H9 (cell line): ENCODE results near the gene NRP1. TPM values are rescaled to one million over a fixed set of nuclear protein-coding genes. Genes with fewer than 3 reads are reported as not detected.

Experiments used
- DNase-seq: peaks from one replicate; pipeline ENCODE4 v3.0.0-alpha.2; 2017
- H2AFZ ChIP-seq: one replicate; pipeline ENCODE4 v1.6.1; 2013; ENCODE audit warnings: mild to moderate bottlenecking, low read length, control low read depth, moderate library complexity
- H2AK5ac ChIP-seq: 2 replicates; pipeline ENCODE4 v1.6.1; 2013; ENCODE audit warnings: low read length, control low read depth, mixed read lengths; ENCODE audit not compliant: insufficient read length
- H2BK120ac ChIP-seq: one replicate; pipeline ENCODE4 v1.6.1; 2013; ENCODE audit warnings: low read depth, mild to moderate bottlenecking, low read length, control low read depth, inconsistent platforms; ENCODE audit not compliant: poor library complexity, severe bottlenecking
- H2BK12ac ChIP-seq: 2 replicates; pipeline ENCODE4 v1.6.1; 2013; ENCODE audit warnings: low read length, control low read depth, mixed read lengths, low read depth; ENCODE audit not compliant: insufficient read length
- H2BK15ac ChIP-seq: 2 replicates; pipeline ENCODE4 v1.6.1; 2013; ENCODE audit warnings: low read depth, low read length, control low read depth
- H2BK20ac ChIP-seq: one replicate; pipeline ENCODE4 v1.6.1; 2013; ENCODE audit warnings: low read depth, mild to moderate bottlenecking, low read length, control low read depth, inconsistent platforms; ENCODE audit not compliant: poor library complexity, severe bottlenecking
- H2BK5ac ChIP-seq: 2 replicates; pipeline ENCODE4 v1.6.1; 2013; ENCODE audit warnings: low read length, control low read depth, mixed read lengths; ENCODE audit not compliant: insufficient read length
- H3K14ac ChIP-seq: 2 replicates; pipeline ENCODE4 v1.6.1; 2013; ENCODE audit warnings: low read length, control low read depth; ENCODE audit not compliant: insufficient read depth
- H3K18ac ChIP-seq: 2 replicates; pipeline ENCODE4 v1.6.1; 2013; ENCODE audit warnings: low read depth, mild to moderate bottlenecking, mixed read lengths, low read length, control low read depth; ENCODE audit not compliant: insufficient read length
- H3K23ac ChIP-seq: 2 replicates; pipeline ENCODE4 v1.6.1; 2013; ENCODE audit warnings: low read length, control low read depth, mixed read lengths, low read depth; ENCODE audit not compliant: insufficient read length
- H3K23me2 ChIP-seq: 2 replicates; pipeline ENCODE4 v1.6.1; 2013; ENCODE audit warnings: low read depth, mild to moderate bottlenecking, mixed read lengths, low read length, control low read depth; ENCODE audit not compliant: insufficient read length, poor library complexity, severe bottlenecking
- H3K27ac ChIP-seq: 2 replicates; pipeline ENCODE4 v1.5.1; 2013; ENCODE audit warnings: low read length, control low read depth, mixed read lengths, low read depth; ENCODE audit not compliant: insufficient read length
- H3K27me3 ChIP-seq: 2 replicates; pipeline ENCODE4 v1.6.1; 2013; ENCODE audit warnings: low read length, control low read depth, inconsistent platforms; ENCODE audit not compliant: insufficient read depth
- H3K4ac ChIP-seq: 2 replicates; pipeline ENCODE4 v1.6.1; 2013; ENCODE audit warnings: low read depth, mild to moderate bottlenecking, control low read depth, inconsistent platforms, low read length, moderate library complexity
- H3K4me1 ChIP-seq: 2 replicates; pipeline ENCODE4 v1.6.1; 2013; ENCODE audit warnings: low read length, control low read depth, inconsistent platforms; ENCODE audit not compliant: insufficient read depth
- H3K4me2 ChIP-seq: 2 replicates; pipeline ENCODE4 v1.6.1; 2013; ENCODE audit warnings: low read length, control low read depth, mixed read lengths; ENCODE audit not compliant: insufficient read length, insufficient read depth
- H3K56ac ChIP-seq: 2 replicates; pipeline ENCODE4 v1.6.1; 2013; ENCODE audit warnings: low read depth, mild to moderate bottlenecking, mixed read lengths, low read length, control low read depth; ENCODE audit not compliant: insufficient read length
- H3K79me1 ChIP-seq: 2 replicates; pipeline ENCODE4 v1.6.1; 2013; ENCODE audit warnings: low read depth, mild to moderate bottlenecking, moderate library complexity, low read length, control low read depth, inconsistent platforms; ENCODE audit not compliant: insufficient read depth, poor library complexity, severe bottlenecking
- H3K79me2 ChIP-seq: 2 replicates; pipeline ENCODE4 v1.6.1; 2013; ENCODE audit warnings: low read length, control low read depth, inconsistent platforms; ENCODE audit not compliant: insufficient read depth
- H3K9ac ChIP-seq: 2 replicates; pipeline ENCODE4 v1.6.1; 2013; ENCODE audit warnings: low read length, control low read depth, mixed read lengths; ENCODE audit not compliant: insufficient read length; ENCODE audit errors: extremely low read depth
- H3K9me3 ChIP-seq: one replicate; pipeline ENCODE4 v1.6.1; 2013; ENCODE audit warnings: low read depth, low read length, inconsistent platforms; ENCODE audit not compliant: control insufficient read depth
- H3T11ph ChIP-seq: one replicate; pipeline ENCODE4 v1.6.1; 2013; ENCODE audit warnings: mild to moderate bottlenecking, low read length, control low read depth, inconsistent platforms
- H4K20me1 ChIP-seq: one replicate; pipeline ENCODE4 v1.6.1; 2013; ENCODE audit not compliant: control insufficient read depth, insufficient read length, insufficient read depth
- H4K5ac ChIP-seq: 2 replicates; pipeline ENCODE4 v1.6.1; 2013; ENCODE audit warnings: low read depth, mild to moderate bottlenecking, mixed read lengths, low read length, control low read depth; ENCODE audit not compliant: insufficient read length
- H4K8ac ChIP-seq: replicated peaks from 2 replicates; pipeline ENCODE4 v1.6.1; 2013; ENCODE audit warnings: low read length, control low read depth, mixed read lengths, low read depth; ENCODE audit not compliant: insufficient read length
- H4K91ac ChIP-seq: 2 replicates; pipeline ENCODE4 v1.6.1; 2013; ENCODE audit warnings: low read depth, mild to moderate bottlenecking, moderate library complexity, mixed read lengths, low read length, control low read depth; ENCODE audit not compliant: insufficient read length
- H3K27ac Mint-ChIP-seq, 3 experiments: 2 replicates in 2 of 3; 3 replicates in 1 of 3; pipeline ENCODE4 v1.8.0; 2020 to 2021; ENCODE audit warnings: mixed read lengths in 3 of 3, mild to moderate bottlenecking in 1 of 3, moderate library complexity in 1 of 3
- H3K27me3 Mint-ChIP-seq: 2 replicates; pipeline ENCODE4 v1.8.0; 2021; ENCODE audit warnings: low read depth, mild to moderate bottlenecking, moderate library complexity, mixed read lengths
- H3K36me3 Mint-ChIP-seq, 3 experiments: 2 replicates in 2 of 3; 3 replicates in 1 of 3; pipeline ENCODE4 v1.8.0; 2020 to 2021; ENCODE audit warnings: low read depth in 3 of 3, mixed read lengths in 3 of 3; ENCODE audit not compliant: insufficient read depth in 1 of 3
- H3K4me1 Mint-ChIP-seq, 2 experiments: 2 replicates each; pipeline ENCODE4 v1.8.0; 2020; ENCODE audit warnings: mixed read lengths in 2 of 2
- H3K4me3 Mint-ChIP-seq, 2 experiments: 2 replicates in 1 of 2; 3 replicates in 1 of 2; pipeline ENCODE4 v1.8.0; 2020 to 2021; ENCODE audit warnings: mild to moderate bottlenecking in 2 of 2, mixed read lengths in 2 of 2, moderate library complexity in 1 of 2
- H3K9me3 Mint-ChIP-seq, 2 experiments: 2 replicates in 1 of 2; 3 replicates in 1 of 2; pipeline ENCODE4 v1.8.0; 2020; ENCODE audit warnings: mild to moderate bottlenecking in 2 of 2, mixed read lengths in 2 of 2, moderate library complexity in 1 of 2
- WGBS: extraction: QIAGEN DNeasy Blood & Tissue Kit; methylation state at CpG from one replicate; pipeline ENCODE4 v1.1.7; 2013; ENCODE audit warnings: missing lambda C conversion rate, low lambda C conversion rate, mixed read lengths; ENCODE audit not compliant: insufficient read length; ENCODE audit errors: extremely low coverage; 5-methylcytosine and 5-hydroxymethylcytosine counted together
- total RNA-seq: library from RNA; stranded (reverse); gene quantifications from 2 replicates; pipeline ENCODE4 v1.2.1, GENCODE V29; 2021
- TF ChIP-seq, protein P1 (sequence below): fragments of 200-600 bp; sonication (generic); conservative IDR thresholded peaks from 3 replicates; pipeline ENCODE4 v1.8.0; 2021; ENCODE audit warnings: antibody characterized with exemption, mild to moderate bottlenecking

NRP1 gene
- total RNA-seq, 1 experiment from 2014 or later, result 4.6 TPM

DNA sequence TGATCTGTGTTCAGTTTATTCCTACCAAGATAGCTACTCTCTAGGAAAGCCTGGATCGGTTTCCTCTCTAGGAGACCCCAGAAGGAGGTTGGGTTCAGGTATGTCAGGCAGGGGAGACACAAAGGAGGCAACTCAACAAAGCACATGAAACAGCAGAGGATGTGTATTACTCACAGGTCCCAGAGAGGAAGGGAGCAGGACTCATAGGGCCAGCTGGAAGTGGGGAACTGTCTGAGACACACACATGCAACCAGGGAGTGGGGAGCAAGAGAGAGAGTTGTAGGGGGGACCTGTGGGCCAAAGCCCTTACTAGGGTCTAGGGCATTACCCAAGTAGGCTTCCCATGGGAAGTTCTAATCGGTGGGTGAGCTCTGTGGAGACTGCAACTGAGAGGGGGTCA is 10.2 kb upstream of the NRP1 start:
- H3K4me1 ChIP-seq, result peaks cover 4% of the 10 kb centered on the region; the same call in 1 of the 2 replicates
- H2BK120ac ChIP-seq, result no peak overlapping the region
- H3K4me3 Mint-ChIP-seq, result no peak overlapping the region
- H4K91ac ChIP-seq, result no peak overlapping the region
- WGBS, result no CpG with 5 or more reads among the region's 2 CpGs
- H3K9ac ChIP-seq, result no peak overlapping the region
- no peak overlapping the region for H2BK5ac ChIP-seq
- H3K27ac ChIP-seq, result no peak overlapping the region
- no peak overlapping the region for H3K18ac ChIP-seq
- no peak overlapping the region for H2BK12ac ChIP-seq
- TF ChIP-seq, protein P1, sequence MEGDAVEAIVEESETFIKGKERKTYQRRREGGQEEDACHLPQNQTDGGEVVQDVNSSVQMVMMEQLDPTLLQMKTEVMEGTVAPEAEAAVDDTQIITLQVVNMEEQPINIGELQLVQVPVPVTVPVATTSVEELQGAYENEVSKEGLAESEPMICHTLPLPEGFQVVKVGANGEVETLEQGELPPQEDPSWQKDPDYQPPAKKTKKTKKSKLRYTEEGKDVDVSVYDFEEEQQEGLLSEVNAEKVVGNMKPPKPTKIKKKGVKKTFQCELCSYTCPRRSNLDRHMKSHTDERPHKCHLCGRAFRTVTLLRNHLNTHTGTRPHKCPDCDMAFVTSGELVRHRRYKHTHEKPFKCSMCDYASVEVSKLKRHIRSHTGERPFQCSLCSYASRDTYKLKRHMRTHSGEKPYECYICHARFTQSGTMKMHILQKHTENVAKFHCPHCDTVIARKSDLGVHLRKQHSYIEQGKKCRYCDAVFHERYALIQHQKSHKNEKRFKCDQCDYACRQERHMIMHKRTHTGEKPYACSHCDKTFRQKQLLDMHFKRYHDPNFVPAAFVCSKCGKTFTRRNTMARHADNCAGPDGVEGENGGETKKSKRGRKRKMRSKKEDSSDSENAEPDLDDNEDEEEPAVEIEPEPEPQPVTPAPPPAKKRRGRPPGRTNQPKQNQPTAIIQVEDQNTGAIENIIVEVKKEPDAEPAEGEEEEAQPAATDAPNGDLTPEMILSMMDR, result no peak
- no peak overlapping the region for H3K14ac ChIP-seq
- H3K23me2 ChIP-seq, result no peaks in the 10 kb centered on the region
- H3K4me1 Mint-ChIP-seq, result peaks cover 9% of the 10 kb centered on the region in 2 experiments
- H3K23ac ChIP-seq, result no peak overlapping the region
- no peaks in the 10 kb centered on the region for H3K36me3 Mint-ChIP-seq
- H3K79me1 ChIP-seq, result no peaks in the 10 kb centered on the region
- no peak overlapping the region for H3K4me2 ChIP-seq
- H3K27me3 Mint-ChIP-seq, result peaks cover 6% of the 10 kb centered on the region
- H2BK15ac ChIP-seq, result no peak overlapping the region
- H3K9me3 Mint-ChIP-seq, result peaks cover 0 to 4% of the 10 kb centered on the region in 2 experiments; a peak in 2 of 5 replicates
- no peaks in the 10 kb centered on the region for H3K9me3 ChIP-seq
- H2BK20ac ChIP-seq, result no peak overlapping the region
- no peak overlapping the region for H2AFZ ChIP-seq
- H4K8ac ChIP-seq, result no peak overlapping the region
- DNase-seq, result no peak
- H3K79me2 ChIP-seq, result no peaks in the 10 kb centered on the region
- H3K4ac ChIP-seq, result no peak overlapping the region
- no peak overlapping the region for H3K56ac ChIP-seq
- H3K27me3 ChIP-seq, result no peaks in the 10 kb centered on the region
- no peak overlapping the region for H3T11ph ChIP-seq
- H4K20me1 ChIP-seq, result no peaks in the 10 kb centered on the region
- no peak overlapping the region for H2AK5ac ChIP-seq
- no peak overlapping the region; a peak in 1 of 7 replicates for H3K27ac Mint-ChIP-seq
- no peak overlapping the region for H4K5ac ChIP-seq
